GM20431 (cell line): ENCODE data around the gene SLC9A1.
"Not testable (repeated sequence)": the region's sequence is repeated elsewhere in the genome, so short reads cannot be mapped to it uniquely, and the experiment has no call there.

Experiments
- in situ Hi-C: fragments of 300-500 bp; cut with MseI, MboI; formaldehyde crosslinking; loops from one replicate; pipeline ENCODE4 v1.15.0; 2020; ENCODE audit warnings: low sequenced_read_pairs; ENCODE audit not compliant: unreplicated experiment

SLC9A1 gene

GRCh38 chr1:27154991-27155781 is at the start of gene SLC9A1:
Gene SLC9A1, minus strand, starts transcription at chr1:27155125. Its CDS starts 791 bp downstream, at chr1:27154334.
- in situ Hi-C loops = no loop called here

- in situ Hi-C loops = no loop called here
Observed at GRCh38 chr1:27203946-27204345, 49.0 kb upstream of the SLC9A1 start.

GRCh38 chr1:27201295-27201694 is 46.4 kb upstream of the SLC9A1 start:
- in situ Hi-C loops = no loop called here

- in situ Hi-C loops = loop anchor here (25.0 kb wide), 1 partner anchor 94 kb away; no protein-coding TSS in a partner anchor
Observed at GRCh38 chr1:27193194-27193593, 38.3 kb upstream of the SLC9A1 start.

GRCh38 chr1:27192039-27192529 is 37.2 kb upstream of the SLC9A1 start:
- in situ Hi-C loops = loop anchor here (25.0 kb wide), 1 partner anchor 95 kb away; no protein-coding TSS in a partner anchor

- in situ Hi-C loops = loop anchor here (25.0 kb wide), 1 partner anchor 103 kb away; no protein-coding TSS in a partner anchor
Observed at GRCh38 chr1:27184665-27185064, 29.7 kb upstream of the SLC9A1 start.

- in situ Hi-C loops = loop anchor here (25.0 kb wide), 1 partner anchor 107 kb away; no protein-coding TSS in a partner anchor
Observed at GRCh38 chr1:27179979-27180378, 25.1 kb upstream of the SLC9A1 start.

- in situ Hi-C loops = loop anchor here (25.0 kb wide), 1 partner anchor 108 kb away; no protein-coding TSS in a partner anchor
Observed at GRCh38 chr1:27179379-27179778, 24.5 kb upstream of the SLC9A1 start.

- in situ Hi-C loops = loop anchor here (25.0 kb wide), 1 partner anchor 110 kb away; no protein-coding TSS in a partner anchor
Observed at GRCh38 chr1:27176954-27177353, 22.0 kb upstream of the SLC9A1 start.

GRCh38 chr1:27176323-27176722 is 21.4 kb upstream of the SLC9A1 start:
- in situ Hi-C loops = loop anchor here (25.0 kb wide), 1 partner anchor 111 kb away; no protein-coding TSS in a partner anchor

GRCh38 chr1:27172992-27173391 is 18.1 kb upstream of the SLC9A1 start:
- in situ Hi-C loops = not testable (repeated sequence)

- in situ Hi-C loops = no loop called here
Observed at GRCh38 chr1:27166929-27167328, 12.0 kb upstream of the SLC9A1 start.

- in situ Hi-C loops = no loop called here
Observed at GRCh38 chr1:27166351-27166802, 11.5 kb upstream of the SLC9A1 start.

GRCh38 chr1:27163093-27163492 is 8.2 kb upstream of the SLC9A1 start:
- in situ Hi-C loops = no loop called here

GRCh38 chr1:27162090-27162489 is 7.2 kb upstream of the SLC9A1 start:
- in situ Hi-C loops = no loop called here

GRCh38 chr1:27161594-27161993 is 6.7 kb upstream of the SLC9A1 start:
- in situ Hi-C loops = no loop called here

GRCh38 chr1:27157194-27157593 is 2.3 kb upstream of the SLC9A1 start:
- in situ Hi-C loops = no loop called here

- in situ Hi-C loops = no loop called here
Observed at GRCh38 chr1:27154469-27154990, 395 bp downstream of the SLC9A1 start.

- in situ Hi-C loops = no loop called here
Observed at GRCh38 chr1:27153927-27154358, 982 bp downstream of the SLC9A1 start.

- in situ Hi-C loops = no loop called here
Observed at GRCh38 chr1:27153549-27153886, 1.4 kb downstream of the SLC9A1 start.
